ENCODE measurements around the gene LANCL1.

LANCL1 gene

GRCh38 chr2:210480764-210481163, 4.2 kb upstream of the LANCL1 start:
- Histone ChIP-seq H2AFZ (ENCODE audit: low read depth) (no peak overlapping the region), H3K27me3 (ENCODE audit: insufficient read depth, low read depth) (no peaks in the 10 kb centered on the region), H3K4me3 (IDR thresholded peaks at IDR 0.05; ENCODE audit: insufficient read depth, low read depth, low read length) (no peak overlapping the region), H3K36me3 (ENCODE audit: insufficient read depth) (no peaks in the 10 kb centered on the region), H3K4me2 (no peak overlapping the region), H3K79me2 (ENCODE audit: insufficient read depth, low read depth) (no peaks in the 10 kb centered on the region), H3K4me1 (ENCODE audit: low read depth, poor library complexity, severe bottlenecking) (peaks cover 12% of the 10 kb centered on the region), H3K9ac (no peak overlapping the region), H4K20me1 (ENCODE audit: insufficient read depth) (no peaks in the 10 kb centered on the region), H3K27ac (no peak overlapping the region)
- no peak for TF ChIP-seq CTCF (conservative IDR thresholded peaks at IDR 0.05; ENCODE audit: low read depth, low read length)

GRCh38 chr2:210480079-210480478, 3.5 kb upstream of the LANCL1 start:
- TF ChIP-seq CTCF (conservative IDR thresholded peaks at IDR 0.05; ENCODE audit: low read depth, low read length): no peak
- Histone ChIP-seq H3K4me1 (ENCODE audit: low read depth, poor library complexity, severe bottlenecking) (peaks cover 14% of the 10 kb centered on the region), H3K4me3 (IDR thresholded peaks at IDR 0.05; ENCODE audit: insufficient read depth, low read depth, low read length) (no peak overlapping the region), H3K36me3 (ENCODE audit: insufficient read depth) (no peaks in the 10 kb centered on the region), H3K79me2 (ENCODE audit: insufficient read depth, low read depth) (no peaks in the 10 kb centered on the region), H3K27me3 (ENCODE audit: insufficient read depth, low read depth) (no peaks in the 10 kb centered on the region), H3K27ac (no peak overlapping the region), H4K20me1 (ENCODE audit: insufficient read depth) (no peaks in the 10 kb centered on the region), H3K9ac (no peak overlapping the region), H2AFZ (ENCODE audit: low read depth) (no peak overlapping the region), H3K4me2 (no peak overlapping the region)

GRCh38 chr2:210478661-210479060, 2.1 kb upstream of the LANCL1 start:
- Histone ChIP-seq H3K4me1 (ENCODE audit: low read depth, poor library complexity, severe bottlenecking) (peaks cover 14% of the 10 kb centered on the region), H3K4me2 (no peak overlapping the region), H3K9ac (no peak overlapping the region), H3K4me3 (IDR thresholded peaks at IDR 0.05; ENCODE audit: insufficient read depth, low read depth, low read length) (no peak overlapping the region), H3K27me3 (ENCODE audit: insufficient read depth, low read depth) (no peaks in the 10 kb centered on the region), H3K36me3 (ENCODE audit: insufficient read depth) (no peaks in the 10 kb centered on the region), H4K20me1 (ENCODE audit: insufficient read depth) (no peaks in the 10 kb centered on the region), H3K79me2 (ENCODE audit: insufficient read depth, low read depth) (no peaks in the 10 kb centered on the region), H3K27ac (no peak overlapping the region), H2AFZ (ENCODE audit: low read depth) (no peak overlapping the region)
- no peak for TF ChIP-seq CTCF (conservative IDR thresholded peaks at IDR 0.05; ENCODE audit: low read depth, low read length)

DNA sequence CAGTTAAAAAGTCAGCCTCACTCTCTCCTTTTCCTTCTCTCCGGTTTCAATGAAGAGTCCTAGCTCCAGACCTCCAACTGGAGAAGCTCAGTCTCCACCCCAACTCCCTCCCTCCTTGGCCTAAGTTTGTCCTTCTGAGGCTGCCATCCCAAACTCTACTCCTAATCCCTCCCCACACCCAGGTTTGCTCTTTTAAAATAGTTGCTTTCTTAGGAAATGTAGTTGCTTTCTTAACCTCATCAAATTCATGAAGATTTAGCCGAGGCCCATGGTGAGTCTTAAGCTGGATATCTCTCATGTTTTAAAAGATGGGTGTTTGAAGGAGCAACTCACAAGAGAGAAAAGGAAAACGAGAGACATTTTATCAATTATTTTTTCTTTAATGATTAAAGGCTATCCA, 937 bp upstream of the LANCL1 start:
- Histone ChIP-seq H3K27ac (no peak overlapping the region), H4K20me1 (ENCODE audit: insufficient read depth) (no peaks in the 10 kb centered on the region), H3K36me3 (ENCODE audit: insufficient read depth) (no peaks in the 10 kb centered on the region), H2AFZ (ENCODE audit: low read depth) (peak overlapping the region; percentile 98), H3K4me3 (IDR thresholded peaks at IDR 0.05; ENCODE audit: insufficient read depth, low read depth, low read length) (no peak overlapping the region), H3K79me2 (ENCODE audit: insufficient read depth, low read depth) (no peaks in the 10 kb centered on the region), H3K4me2 (peak overlapping the region; percentile 5; the same call in 1 of the 2 replicates), H3K4me1 (ENCODE audit: low read depth, poor library complexity, severe bottlenecking) (peaks cover 14% of the 10 kb centered on the region), H3K27me3 (ENCODE audit: insufficient read depth, low read depth) (no peaks in the 10 kb centered on the region), H3K9ac (no peak overlapping the region; the same call in 1 of the 2 replicates)
- no peak for TF ChIP-seq CTCF (conservative IDR thresholded peaks at IDR 0.05; ENCODE audit: low read depth, low read length)
